Measurements from ENCODE around the gene CNPY3. TPM values are rescaled to one million over a fixed set of nuclear protein-coding genes. Genes with fewer than 3 reads are reported as not detected.
A peak's percentile ranks its signal among the peaks of the same experiment; 100 is the strongest.
"Not testable (repeated sequence)": the region's sequence is repeated elsewhere in the genome, so short reads cannot be mapped to it uniquely, and the experiment has no call there.

Gene CNPY3
- total RNA-seq, 1 experiment from 2014 or later = 56.0 TPM

DNA sequence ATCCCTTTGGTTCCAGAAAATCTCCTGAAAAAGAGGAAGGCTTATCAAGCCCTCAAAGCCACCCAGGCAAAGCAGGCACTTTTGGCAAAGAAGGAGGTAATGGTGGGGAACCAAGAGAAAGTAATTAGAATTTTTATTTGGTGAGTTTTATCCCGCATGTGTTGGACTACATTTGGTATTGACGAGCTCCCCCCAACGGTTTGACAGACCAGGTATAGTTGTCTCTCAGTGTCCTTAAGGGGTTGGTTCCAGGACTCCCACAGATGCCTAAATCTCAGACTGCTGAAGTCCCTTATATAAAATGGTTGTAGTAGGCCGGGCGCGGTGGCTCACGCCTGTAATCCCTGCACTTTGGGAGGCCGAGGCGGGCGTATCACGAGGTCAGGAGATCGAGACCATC is 48.4 kb upstream of the CNPY3 start:
- H3K79me2 ChIP-seq (ENCODE audit: insufficient read depth, low read length); H3K27ac ChIP-seq (ENCODE audit: insufficient read length, low read depth, low read length); H2BK120ac ChIP-seq (ENCODE audit: low read depth, low read length, poor library complexity, severe bottlenecking); H3K23ac ChIP-seq (ENCODE audit: insufficient read length, low read depth, low read length); H2BK20ac ChIP-seq (ENCODE audit: low read depth, low read length, poor library complexity, severe bottlenecking); H3K4me1 ChIP-seq (ENCODE audit: insufficient read depth, low read length); H3K27me3 ChIP-seq (ENCODE audit: insufficient read depth, low read length); H2BK12ac ChIP-seq (ENCODE audit: insufficient read length, low read depth, low read length); H3K4me1 Mint-ChIP-seq; H2AK5ac ChIP-seq (ENCODE audit: insufficient read length, low read length); H3K9me3 ChIP-seq (ENCODE audit: control insufficient read depth, low read depth, low read length); H3T11ph ChIP-seq (ENCODE audit: low read length); DNase-seq; H4K20me1 ChIP-seq (ENCODE audit: control insufficient read depth, insufficient read depth, insufficient read length); H3K56ac ChIP-seq (ENCODE audit: insufficient read length, low read depth, low read length); H2BK15ac ChIP-seq (ENCODE audit: low read depth, low read length); H3K23me2 ChIP-seq (ENCODE audit: insufficient read length, low read depth, low read length, poor library complexity, severe bottlenecking); H3K18ac ChIP-seq (ENCODE audit: insufficient read length, low read depth, low read length); H4K8ac ChIP-seq (replicated peaks; ENCODE audit: insufficient read length, low read depth, low read length); H4K5ac ChIP-seq (ENCODE audit: insufficient read length, low read depth, low read length); H4K91ac ChIP-seq (ENCODE audit: insufficient read length, low read depth, low read length); H3K14ac ChIP-seq (ENCODE audit: insufficient read depth, low read length); H2AFZ ChIP-seq (ENCODE audit: low read length); H3K9me3 Mint-ChIP-seq; H3K27me3 Mint-ChIP-seq (ENCODE audit: low read depth); H2BK5ac ChIP-seq (ENCODE audit: insufficient read length, low read length); H3K4ac ChIP-seq (ENCODE audit: low read depth, low read length): not testable (repeated sequence)
- H3K4me3 Mint-ChIP-seq = peak overlapping the region; percentile 100
- H3K27ac Mint-ChIP-seq = peak overlapping the region; percentile 99 to 100 (median 100); a peak in 5 of 7 replicates
- no CpG with 5 or more reads among the region's 12 CpGs for WGBS (ENCODE audit: extremely low coverage, insufficient read length, low lambda C conversion rate)
- Histone ChIP-seq H3K9ac (ENCODE audit: extremely low read depth, insufficient read length, low read length) (peak overlapping the region; percentile 93), H3K79me1 (ENCODE audit: insufficient read depth, low read depth, low read length, poor library complexity, severe bottlenecking) (peaks cover 10% of the 10 kb centered on the region), H3K4me2 (ENCODE audit: insufficient read depth, insufficient read length, low read length) (peak overlapping the region; percentile 82)
- peaks cover 31 to 52% (median 40%) of the 10 kb centered on the region in 3 experiments; a peak in 6 of 7 replicates for H3K36me3 Mint-ChIP-seq (ENCODE audit: insufficient read depth in 1 of 3, low read depth in 3 of 3)

Data from H9 (cell line).